HL-60 (cell line): ENCODE data around the gene FBXO8.

Source experiments
- DNase-seq, 2 experiments: peaks; one replicate each; pipeline ENCODE4 v3.0.0-alpha.2; 2010 to 2020; ENCODE audit warnings: low read depth in 1 of 2, low spot score in 1 of 2
- H3K27ac ChIP-seq: fragments of 250-450 bp; sonication (Bioruptor Pico); replicated peaks from 2 replicates; pipeline ENCODE4 v1.5.1; 2020; ENCODE audit warnings: mild to moderate bottlenecking, moderate library complexity
- H3K27me3 ChIP-seq: fragments of 250-450 bp; sonication (Bioruptor Pico); 2 replicates; pipeline ENCODE4 v1.5.1; 2021; ENCODE audit warnings: mild to moderate bottlenecking, moderate library complexity; ENCODE audit not compliant: insufficient read depth, poor library complexity, severe bottlenecking
- H3K4me3 ChIP-seq: replicated peaks from 2 replicates; pipeline ENCODE4 v1.5.1; 2011; ENCODE audit warnings: mild to moderate bottlenecking, control low read depth, low read length; ENCODE audit not compliant: insufficient read depth
- CTCF ChIP-seq: IDR thresholded peaks from one replicate; pipeline ENCODE4 v1.5.1; 2011; ENCODE audit warnings: low read length, control low read depth, inconsistent platforms; ENCODE audit not compliant: insufficient read depth
- GABPA ChIP-seq: IDR thresholded peaks from 2 replicates; pipeline ENCODE4 v1.6.1; 2012; ENCODE audit warnings: low read depth
- POLR2AphosphoS5 ChIP-seq: IDR thresholded peaks from 2 replicates; pipeline ENCODE4 v1.6.1; 2012; ENCODE audit warnings: low read depth
- REST ChIP-seq: IDR thresholded peaks from 2 replicates; pipeline ENCODE4 v1.6.1; 2012; ENCODE audit warnings: low read depth; ENCODE audit not compliant: insufficient replicate concordance
- SPI1 ChIP-seq: IDR thresholded peaks from 2 replicates; pipeline ENCODE4 v1.6.1; 2012; ENCODE audit warnings: low read depth, mild to moderate bottlenecking, borderline replicate concordance

The FBXO8 gene

GRCh38 chr4:174279433-174280155, 3.9 kb downstream of the FBXO8 start:
- peak in 1 of 2 experiments; percentile 42 for DNase-seq
- TF ChIP-seq GABPA (no peak), REST (no peak), SPI1 (no peak), POLR2AphosphoS5 (no peak), CTCF (no peak)
- Histone ChIP-seq H3K27me3 (no peaks in the 10 kb centered on the region), H3K4me3 (no peak overlapping the region), H3K27ac (peak overlapping the region; percentile 42)

GRCh38 chr4:174278467-174278866, 5.0 kb downstream of the FBXO8 start:
- Histone ChIP-seq H3K4me3 (no peak overlapping the region), H3K27me3 (no peaks in the 10 kb centered on the region), H3K27ac (no peak overlapping the region)
- DNase-seq: no peak
- TF ChIP-seq GABPA: no peak

- no peaks in the 10 kb centered on the region for H3K27me3 ChIP-seq
- TF ChIP-seq POLR2AphosphoS5 (no peak), GABPA (no peak)
- DNase-seq: no peak
- no peak overlapping the region for H3K27ac ChIP-seq
- no peak overlapping the region for H3K4me3 ChIP-seq
Observed at GRCh38 chr4:174277433-174277832, 6.0 kb downstream of the FBXO8 start.

- Histone ChIP-seq H3K27ac (no peak overlapping the region), H3K27me3 (no peaks in the 10 kb centered on the region), H3K4me3 (no peak overlapping the region)
- TF ChIP-seq POLR2AphosphoS5: no peak
- no peak for TF ChIP-seq CTCF
- no peak for TF ChIP-seq GABPA
- TF ChIP-seq REST: no peak
- TF ChIP-seq SPI1: no peak
- DNase-seq: no peak
Observed at GRCh38 chr4:174275101-174275500, 8.4 kb downstream of the FBXO8 start.

- Histone ChIP-seq H3K4me3 (no peak overlapping the region), H3K27me3 (no peaks in the 10 kb centered on the region), H3K27ac (no peak overlapping the region)
- no peak for TF ChIP-seq GABPA
- TF ChIP-seq CTCF: no peak
- TF ChIP-seq POLR2AphosphoS5: no peak
- no peak for TF ChIP-seq REST
- TF ChIP-seq SPI1: peak; percentile 34
- DNase-seq: no peak
Observed at GRCh38 chr4:174274436-174274835, 9.0 kb downstream of the FBXO8 start.
